GM21447 (cell line): ENCODE measurements around the gene USP19.

Experiments
- ATAC-seq: cut with Tn5 transposase; IDR thresholded peaks from one replicate; pipeline ENCODE4 v1.9.1; 2021; ENCODE audit not compliant: unreplicated experiment

The USP19 gene

DNA sequence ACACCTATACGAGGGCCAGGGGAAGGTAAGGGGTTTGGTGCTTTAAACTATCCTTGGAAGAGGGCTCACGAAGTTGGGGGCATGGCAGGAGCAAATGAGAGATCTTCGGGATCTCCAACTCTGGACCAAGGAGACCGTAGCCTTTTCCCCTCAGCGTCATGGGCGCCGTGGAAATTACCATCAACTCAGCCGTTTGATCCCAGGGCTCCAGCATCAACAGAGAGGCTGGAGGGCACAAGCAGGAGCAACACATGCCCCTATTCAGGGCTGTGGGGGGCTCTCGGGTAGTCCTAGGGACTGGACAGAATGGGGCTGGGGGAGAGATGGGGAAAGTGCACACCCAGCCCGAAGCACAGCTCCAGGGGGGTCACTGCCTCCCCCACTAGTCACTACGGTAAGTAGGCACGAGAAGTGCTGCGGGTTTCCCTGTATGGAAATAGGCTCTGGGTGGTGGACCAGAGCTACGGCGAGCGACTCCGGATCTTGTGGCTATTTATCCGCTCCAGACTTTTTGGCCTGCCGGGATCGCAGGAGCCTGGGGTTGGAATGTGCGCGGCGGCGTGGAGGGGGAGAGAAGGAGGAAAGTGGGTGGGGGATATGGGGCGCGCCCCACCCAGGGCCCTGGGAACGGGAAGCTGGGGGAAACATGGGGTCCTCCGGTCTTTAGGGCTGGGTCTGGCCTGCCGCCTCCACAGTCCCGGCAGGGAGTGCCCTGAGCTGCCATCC lies 12.8 kb upstream of the USP19 start:
- ATAC-seq: no peak

DNA sequence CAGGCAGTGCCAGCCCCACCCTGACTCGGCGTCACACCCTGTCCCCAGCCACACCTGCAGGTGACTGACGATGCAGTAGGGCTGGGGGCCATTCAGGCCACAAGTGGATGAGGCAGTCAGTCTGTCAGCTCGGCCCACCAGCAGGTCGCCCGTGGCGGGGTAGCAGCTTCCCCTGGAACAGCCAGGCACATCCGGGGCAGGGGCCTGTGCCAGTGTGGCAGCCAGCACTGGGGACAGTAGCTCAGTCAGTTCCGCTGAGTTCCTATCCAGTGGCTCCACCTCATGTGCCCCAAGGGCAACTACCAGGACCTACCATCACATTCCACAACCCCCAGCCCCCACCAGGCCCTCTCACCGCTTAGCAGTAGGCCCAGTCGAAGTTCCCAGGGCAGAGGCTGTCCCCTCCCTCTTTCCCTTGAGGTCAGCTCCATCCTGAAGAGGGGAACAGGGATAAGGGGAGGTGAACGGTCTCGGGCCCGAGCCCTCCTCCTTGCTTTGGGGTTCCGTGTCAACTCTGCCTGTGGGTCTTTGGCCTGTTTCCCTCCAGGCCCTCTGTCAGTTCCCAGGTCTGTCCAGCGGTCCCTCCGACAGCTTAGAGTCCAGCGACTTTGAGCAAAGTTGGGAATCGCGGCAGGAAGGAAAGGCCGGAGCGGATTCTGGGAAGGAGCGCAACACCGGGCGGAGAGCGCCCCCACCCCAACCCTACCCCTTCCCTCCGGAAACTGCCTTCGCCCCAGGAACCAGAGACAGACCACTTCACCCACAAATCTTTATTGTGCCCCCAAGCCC lies 12.0 kb upstream of the USP19 start, which contains the start of gene LAMB2:
TSS of gene LAMB2 (minus strand) at position 614 of the 789 bp plus-strand sequence. CDS start at position 431, 183 bp downstream.
- ATAC-seq: no peak

DNA sequence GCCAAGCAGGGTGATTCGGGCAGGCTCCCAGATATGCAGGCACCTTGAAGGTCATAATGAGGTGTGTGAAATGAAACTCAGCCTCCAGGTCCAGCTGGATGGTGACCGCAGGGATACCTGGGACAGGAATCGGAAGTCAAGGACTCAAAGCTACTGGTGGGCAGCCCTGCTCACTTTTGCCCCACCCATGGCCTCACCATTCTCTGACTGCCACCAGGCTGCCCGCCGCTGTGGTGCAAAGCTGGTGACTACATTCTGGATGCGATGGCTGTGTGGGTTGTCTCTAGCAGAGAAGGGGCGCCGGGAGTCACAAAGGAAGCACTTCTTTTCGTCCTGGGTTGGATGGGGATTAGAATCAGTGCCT lies 11.4 kb upstream of the USP19 start:
- ATAC-seq: no peak

DNA sequence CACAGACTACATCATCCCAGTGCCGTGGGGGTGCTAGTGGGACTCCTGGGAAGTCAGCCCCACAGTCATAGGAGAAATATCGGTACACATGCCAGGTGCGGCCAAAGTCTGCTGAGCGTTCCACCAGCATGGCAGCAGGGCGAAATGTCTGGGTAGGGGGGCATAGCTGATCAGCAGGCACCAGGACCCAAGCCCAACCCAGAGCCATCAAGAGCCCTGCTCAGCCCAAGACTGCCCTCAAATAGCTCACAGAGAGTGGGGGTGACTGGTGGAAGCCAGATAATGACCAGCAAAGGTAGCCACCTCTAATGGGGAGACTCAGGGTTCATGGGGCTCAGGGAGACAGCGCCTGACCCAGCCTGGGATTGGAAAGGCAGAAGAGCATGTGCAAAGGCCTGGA lies 11.0 kb upstream of the USP19 start:
- no peak for ATAC-seq

DNA sequence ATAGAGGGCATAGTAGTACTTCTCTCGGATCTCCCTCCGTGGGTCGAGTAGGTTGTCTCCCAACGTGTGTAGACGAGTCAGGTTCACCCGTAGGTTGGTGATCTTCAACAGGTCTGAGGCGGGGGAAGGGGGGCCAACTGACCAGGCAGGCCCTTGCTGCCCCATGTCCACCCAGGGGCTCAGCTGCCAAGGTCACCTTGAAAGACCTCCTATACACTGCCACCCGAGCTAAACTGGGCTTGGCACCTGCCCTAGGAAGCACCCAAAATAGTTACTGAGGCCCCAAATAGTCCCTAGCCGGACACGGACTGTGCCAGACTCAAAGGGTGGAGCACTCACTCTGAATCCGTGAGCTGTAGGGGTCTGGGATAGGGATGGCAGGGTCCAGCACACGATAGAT lies 10.4 kb upstream of the USP19 start:
- ATAC-seq: no peak

DNA sequence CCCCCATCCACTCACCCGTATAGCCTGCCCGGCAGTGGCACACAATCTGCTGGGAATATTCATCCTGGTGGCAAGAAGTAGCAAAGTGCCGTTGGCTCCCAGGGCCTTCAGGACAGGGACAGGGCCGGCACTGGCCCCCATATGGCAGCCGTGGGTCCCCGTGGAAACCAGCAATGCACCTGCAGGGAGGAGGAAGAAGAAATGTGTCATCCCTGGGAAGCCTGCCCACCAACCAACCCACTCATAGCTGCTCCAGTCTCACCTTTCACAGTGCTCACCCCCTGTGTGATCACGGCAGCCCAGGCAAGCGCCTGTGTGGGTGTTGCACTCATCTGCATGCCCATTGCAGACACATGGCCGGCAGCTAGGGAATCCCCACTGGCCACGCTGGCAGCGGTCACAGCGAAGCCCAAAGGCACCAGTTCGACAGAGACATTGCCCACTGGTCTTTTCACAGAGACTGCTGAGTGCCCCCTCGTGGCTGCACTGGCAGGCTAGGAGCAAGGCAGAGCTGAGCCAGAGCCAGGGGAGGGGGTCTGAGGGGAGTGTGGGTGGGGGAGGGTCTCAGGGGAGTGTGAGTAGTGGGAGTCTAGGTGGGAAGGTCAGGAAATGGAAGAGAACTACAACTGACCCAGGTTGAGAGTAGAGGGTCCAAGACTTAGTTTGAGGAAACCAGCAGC lies 4.5 kb upstream of the USP19 start:
- no peak for ATAC-seq

DNA sequence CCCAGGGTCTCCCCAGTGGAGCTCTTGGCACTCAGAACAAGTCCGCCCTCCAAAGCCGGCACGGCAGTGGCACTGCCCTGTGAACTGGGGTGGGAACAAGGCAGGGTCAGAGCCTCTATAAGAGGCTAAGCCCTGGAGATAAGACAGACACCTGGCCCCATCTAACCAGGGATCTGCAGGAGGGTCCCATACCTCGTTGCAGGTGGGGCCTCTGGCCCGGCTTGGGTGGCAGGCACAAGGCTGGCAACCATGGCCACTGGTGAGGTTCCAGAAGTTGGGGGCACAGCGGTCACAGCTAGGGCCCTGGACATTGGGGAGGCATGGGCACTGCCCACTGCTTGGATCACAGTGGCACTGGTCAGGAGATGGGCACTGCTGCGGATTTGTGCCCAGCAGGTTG lies 3.6 kb upstream of the USP19 start:
- no peak for ATAC-seq

DNA sequence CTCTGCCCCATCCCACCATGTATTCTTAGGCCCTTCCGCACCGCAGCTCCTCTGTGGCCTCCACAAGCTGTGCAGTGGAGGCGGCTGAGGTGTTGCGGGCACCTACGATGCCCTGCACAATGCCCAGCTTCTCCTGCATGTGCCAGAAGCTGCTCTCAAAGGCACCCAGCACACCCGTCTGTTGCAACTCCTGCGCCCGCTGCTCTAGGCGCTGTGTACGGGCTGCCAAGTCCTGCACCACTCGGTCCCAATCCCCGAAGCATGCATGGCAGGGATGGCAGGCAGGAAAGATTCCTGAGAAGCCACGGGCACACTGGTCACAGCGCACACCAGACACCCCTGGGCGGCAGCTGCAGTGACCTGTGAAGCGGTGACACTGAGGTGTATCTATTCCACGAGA lies 3.1 kb upstream of the USP19 start:
- no peak for ATAC-seq

DNA sequence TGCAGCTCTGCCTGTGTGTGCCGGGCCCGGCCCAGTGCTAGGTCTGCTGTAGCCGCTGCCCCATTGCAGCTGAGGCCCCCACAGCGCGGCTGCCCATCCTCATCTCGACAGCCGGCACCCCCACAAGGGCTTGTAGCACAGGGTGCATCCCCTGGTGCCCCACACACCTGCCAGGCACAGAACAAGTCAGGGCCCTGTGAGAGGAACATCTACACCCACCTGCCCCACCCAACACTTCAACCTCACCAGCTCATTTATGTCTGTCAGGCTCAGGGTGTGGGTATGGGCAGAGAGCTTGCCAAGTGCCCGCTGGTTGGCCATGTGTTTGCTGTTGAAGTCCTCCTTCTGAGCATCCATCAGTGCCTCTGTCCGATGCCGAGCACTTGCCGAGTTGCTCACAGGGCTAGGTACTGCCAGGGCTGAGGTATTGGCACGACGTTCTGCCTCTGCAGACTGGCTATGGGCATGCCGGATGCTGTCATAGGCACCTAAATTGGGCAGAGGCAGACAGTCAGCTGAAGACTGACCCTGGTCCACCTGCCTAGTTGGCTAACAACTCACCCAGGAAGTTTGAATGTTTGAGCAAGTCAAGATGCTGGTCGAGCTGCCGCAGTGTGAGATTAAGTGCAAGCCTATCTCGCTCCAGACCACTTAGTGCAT lies 2.4 kb upstream of the USP19 start:
- ATAC-seq: no peak

DNA sequence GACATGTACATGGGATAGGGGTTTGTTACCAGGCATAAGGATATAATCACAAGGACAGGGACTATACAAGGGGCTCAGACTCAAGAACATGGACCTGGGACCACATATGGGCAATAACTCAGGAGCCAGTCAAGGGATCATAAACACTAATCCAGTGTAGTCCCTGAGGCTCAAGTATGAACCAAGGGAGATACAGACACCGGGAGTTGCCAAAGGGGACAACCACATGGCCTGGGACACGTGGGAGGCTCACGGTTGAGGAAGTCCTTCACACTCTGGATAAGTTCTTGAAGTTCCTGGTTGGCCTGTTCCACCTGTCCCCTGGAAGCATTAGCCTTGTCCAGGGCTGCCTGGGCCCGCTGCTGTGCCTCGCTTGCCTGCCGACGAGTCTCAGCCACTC lies 1.8 kb upstream of the USP19 start:
- ATAC-seq: no peak

DNA sequence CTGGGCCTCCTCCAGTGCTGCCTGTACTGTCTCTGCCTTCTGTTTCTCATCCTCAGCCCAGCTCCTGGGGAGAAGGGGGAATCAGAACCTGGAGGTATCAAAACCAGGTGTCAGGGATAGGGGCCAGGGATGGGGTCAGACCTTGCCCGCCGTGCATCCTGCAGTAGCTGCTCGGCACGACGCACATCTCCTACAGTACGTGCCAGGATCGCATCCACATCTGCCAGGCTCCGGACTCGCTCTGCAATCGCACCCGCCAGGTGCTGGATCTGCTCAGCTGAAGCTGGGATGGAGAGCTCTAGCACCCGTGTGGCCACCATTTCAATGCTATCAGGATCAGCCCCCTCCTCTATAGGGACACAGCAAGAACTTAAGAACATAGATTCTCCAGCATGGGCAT lies 1.4 kb upstream of the USP19 start:
- ATAC-seq: no peak

DNA sequence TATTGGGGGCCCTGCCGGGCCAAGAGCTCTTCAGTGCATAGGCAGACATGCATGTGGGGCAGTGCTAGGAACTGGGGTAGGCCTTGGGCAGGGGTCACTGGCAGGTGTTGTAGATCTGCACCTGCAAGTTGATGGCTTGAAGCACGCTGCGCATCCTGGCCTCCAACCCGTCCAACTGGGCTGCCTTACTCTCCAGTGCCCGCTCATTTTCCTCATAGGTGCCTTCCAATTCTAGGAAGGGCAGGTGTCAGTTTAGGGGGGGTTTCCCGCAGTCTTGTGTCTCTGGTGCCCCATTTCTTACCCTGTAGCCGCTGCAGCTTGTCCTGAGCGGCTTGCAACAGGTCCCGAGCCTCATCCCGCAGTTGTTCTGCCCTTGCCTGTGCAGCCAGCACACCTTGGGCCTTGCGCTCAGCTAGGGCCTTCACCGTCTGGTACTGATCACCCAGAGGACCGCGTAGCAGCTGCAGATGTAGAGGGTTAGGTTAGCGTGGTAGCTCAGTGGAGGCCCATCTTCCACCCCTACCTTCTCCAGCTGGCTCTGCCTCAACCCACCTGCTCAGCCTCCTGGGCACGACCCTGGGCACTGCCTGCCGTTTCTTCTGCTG lies 611 bp upstream of the USP19 start:
- peak; percentile 23 for ATAC-seq

DNA sequence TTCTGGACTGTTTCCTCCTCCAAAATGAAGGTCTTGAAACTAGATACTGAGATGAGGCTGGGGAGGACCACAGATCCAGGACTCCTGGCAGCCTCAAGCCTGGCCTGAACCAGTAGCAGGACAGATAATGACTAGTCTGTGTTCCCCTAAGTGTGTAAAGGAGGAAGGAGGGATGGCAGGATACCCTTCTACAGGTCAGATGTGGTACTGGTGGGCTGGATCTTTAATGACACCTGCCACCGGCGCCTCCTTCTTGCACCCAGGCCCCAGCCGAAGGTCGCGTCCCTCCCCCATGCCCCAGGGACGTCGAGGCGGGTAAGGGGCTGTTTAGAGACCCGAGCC lies 556 bp downstream of the USP19 start:
- peak; percentile 9 for ATAC-seq

DNA sequence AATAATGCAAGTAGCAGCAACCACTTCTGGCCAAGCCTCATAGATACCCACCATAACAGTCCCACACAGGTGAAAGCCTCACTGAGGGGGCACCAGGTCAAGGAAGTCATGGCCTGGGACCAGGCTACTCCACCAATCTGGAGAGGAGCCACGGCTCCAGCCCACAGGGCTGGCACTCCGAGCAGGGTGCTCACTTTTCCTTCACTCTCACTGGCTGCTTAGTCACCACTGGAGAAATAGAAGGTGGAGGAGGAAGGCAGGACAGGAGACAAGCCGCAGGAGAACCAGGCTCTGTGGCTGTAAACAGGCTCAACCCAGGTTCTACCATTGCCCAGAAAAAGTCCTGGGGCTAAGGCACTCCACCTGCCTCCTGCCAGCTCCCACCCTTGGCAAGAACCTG lies 1.2 kb downstream of the USP19 start:
- ATAC-seq: no peak

DNA sequence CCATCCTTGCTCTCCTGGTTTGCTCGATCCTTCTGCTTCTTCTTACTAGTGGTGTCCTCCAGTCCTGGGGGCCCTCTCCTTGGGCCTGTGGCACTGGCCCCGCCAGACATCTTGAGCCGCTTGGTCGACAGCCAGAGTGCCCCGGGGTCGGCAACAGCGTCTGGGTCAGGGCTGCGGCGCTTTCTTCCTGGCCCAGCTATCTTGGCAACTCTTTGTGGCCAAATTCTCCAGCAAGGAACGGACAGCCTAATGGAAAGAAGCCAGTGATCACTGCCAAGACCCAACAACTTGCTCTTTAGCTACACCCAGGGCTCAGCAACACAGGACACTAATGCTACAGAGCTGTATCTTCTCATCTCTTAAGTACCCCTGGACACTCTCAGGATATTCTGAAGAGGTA lies 1.6 kb downstream of the USP19 start:
- no peak for ATAC-seq

DNA sequence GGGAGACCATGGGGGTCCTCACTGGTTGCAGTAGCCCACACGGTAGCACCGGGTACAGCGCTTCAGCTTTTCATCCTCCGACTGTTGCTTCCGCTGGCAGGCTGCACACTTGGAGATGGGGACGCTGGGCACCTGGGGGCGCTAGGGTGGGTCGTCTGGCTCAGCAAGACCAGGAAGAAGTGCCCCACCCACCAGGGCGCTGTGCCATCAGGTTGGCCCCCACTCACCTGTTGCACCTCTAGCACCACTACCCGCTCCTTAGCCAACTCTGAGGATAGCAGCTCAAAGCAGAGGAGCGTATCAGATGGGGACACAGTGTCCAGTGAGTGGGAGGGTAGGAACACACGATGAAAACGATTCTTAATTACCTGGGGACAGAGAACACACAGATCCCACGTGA lies 8.4 kb downstream of the USP19 start:
- no peak for ATAC-seq

DNA sequence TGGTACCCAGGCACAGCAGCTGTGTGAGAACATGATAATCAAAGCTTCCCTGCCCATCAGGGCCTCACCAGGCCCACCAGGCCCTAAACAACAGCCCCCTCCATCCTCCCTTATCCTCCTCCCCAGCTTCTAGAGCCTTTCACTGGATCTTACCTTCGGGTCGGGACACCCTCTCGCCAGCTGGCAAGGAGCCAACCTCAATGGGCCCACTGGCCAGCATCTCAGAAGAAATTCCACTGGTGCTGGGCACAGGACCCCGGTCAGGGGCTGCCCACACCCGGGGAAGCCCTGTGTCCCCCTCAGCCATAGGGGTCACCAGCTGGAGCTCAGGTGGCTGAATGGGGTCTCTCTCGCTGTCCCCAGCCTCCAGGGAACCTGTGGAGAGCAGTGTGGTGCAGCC lies 9.3 kb downstream of the USP19 start:
- ATAC-seq: no peak

DNA sequence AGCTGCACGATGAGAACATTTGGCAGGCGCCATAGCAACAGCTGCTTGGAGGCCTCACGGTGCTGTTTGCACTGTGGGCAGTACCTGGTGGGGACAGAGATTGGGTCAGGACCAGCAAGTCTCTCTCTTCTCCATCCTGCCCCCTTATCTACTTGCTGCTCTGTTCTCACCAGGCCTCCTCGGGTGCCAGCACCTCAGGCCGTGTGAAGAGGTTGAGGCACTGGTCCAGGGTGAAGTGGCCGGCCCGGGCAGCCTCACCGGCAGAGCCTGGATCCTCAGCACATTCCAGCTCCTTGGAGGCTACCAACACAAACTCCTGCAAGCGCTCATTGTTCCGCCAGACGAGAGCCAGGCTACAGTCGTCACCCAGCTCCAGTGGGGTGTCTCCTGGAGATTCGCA lies 9.8 kb downstream of the USP19 start:
- no peak for ATAC-seq

DNA sequence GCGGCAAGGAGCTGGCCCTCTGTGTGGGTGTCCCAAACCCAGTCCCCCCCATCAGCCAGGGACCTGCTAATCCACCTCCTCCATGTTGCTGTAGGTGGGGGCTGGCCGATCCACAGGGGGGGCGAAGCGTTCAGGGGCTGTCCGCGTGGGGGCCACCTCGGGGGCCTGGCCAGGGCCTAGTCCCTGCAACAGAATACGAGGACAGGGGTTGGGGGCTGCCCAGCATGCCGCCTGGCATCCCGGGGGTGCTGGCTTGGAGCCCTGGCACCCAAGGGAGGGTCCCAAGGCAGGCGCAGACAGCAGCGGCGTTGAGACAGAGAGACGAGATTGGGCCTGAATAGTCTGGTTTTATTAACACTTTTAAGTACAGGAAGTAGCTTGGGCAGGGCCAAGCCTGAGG lies 12.3 kb downstream of the USP19 start:
- ATAC-seq: no peak

DNA sequence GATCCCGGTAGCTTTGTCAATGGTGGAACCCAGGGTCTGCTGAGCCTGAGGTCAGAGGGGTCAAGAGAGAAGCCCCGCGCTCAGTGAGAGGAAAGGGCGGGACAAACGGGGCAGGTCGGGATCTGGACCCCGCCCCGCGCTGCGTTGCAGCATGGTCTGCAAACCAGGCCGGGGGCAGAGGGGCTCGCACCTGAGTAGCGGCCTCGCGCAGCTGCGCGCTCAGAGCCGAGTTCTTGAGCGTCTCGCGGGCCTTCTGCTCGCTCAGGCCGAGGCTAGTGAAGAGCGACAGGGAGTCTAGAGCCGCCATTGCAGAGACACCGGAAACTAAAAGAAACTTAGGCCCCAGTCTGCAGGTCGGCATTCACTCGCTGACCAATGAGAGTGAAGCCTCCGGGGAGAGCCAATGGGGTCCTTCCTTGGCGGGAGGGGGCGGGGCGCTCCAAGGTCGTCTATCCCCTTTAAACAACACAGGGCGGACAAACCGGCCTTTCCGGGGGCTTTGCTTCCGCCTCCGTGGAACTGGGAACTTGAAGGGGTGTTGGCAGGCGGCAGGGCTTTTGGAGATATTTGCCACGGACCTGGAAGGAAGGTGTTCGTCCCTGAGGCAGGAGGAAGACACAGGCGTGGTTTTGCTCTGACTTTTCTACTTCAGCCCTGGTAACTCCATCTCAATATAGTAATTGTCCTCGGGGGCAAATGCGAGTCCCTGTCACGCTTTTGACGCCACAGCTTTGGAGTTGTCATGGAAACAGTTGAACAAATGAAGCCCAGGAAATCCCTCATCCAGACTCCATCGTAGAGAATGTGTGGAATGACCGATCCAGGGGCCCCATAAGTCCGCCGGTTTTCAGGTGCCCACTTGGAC lies 16.0 kb downstream of the USP19 start, which contains the start of gene QARS1:
TSS of gene QARS1 (minus strand) at position 331 of the 865 bp plus-strand sequence. CDS start at position 307, 24 bp downstream.
- ATAC-seq: peak; percentile 92
